Stimulated activated CD8-positive, alpha-beta memory T cell treated with anti-CD3 and anti-CD28 coated beads, Interleukin-12 subunit alpha, Interleukin-12 subunit beta, amount 100 ng/mL, for 24 hours (primary cell): ENCODE measurements around the gene SMCO3.
A peak's percentile ranks its signal among the peaks of the same experiment; 100 is the strongest.
"Not testable (repeated sequence)": the region's sequence is repeated elsewhere in the genome, so short reads cannot be mapped to it uniquely, and the experiment has no call there.

Source experiments
- DNase-seq: peaks from one replicate; pipeline ENCODE4 v3.0.0-alpha.2; 2020; ENCODE audit errors: extremely low read depth

SMCO3 gene

DNA sequence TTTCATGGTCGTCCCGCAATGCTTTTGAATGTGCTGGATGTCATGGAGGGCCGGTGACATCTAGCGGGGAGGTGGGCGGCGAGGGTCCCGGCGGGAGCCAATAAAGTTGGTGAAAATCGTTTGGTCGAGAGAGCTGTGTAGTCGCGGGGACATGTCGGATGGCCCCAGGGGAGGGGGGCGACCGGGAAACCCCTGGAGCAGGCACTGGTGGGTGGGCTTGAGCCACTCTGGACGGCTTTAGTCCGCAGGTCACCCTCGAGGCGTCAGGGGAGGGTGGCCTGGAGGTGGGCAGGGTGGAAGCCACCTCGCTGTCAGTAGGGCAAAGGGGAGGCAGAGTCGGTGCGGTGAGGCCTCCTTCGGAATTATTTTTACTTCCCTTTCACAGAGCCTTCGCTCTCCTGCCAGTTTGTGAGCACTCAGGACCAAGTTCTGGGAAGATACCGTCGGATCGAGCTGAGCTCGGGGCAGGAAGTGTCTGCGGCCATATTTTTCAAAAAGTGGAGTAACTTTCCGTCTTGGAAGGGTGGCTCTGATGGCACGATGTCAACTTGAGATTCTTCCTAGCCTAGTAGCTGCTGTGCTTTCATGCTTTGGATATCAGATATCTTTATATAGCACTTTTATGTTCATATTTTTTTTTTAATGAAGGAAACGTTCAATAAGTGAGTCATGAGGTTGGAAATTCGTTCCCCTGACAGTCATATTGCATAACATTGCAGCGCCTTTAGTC, 38.9 kb downstream of the SMCO3 start:
- no peak for DNase-seq

- peak; percentile 79 for DNase-seq
These were observed 39.7 kb downstream of the SMCO3 start for GRCh38 chr12:14774074-14774905.

DNA sequence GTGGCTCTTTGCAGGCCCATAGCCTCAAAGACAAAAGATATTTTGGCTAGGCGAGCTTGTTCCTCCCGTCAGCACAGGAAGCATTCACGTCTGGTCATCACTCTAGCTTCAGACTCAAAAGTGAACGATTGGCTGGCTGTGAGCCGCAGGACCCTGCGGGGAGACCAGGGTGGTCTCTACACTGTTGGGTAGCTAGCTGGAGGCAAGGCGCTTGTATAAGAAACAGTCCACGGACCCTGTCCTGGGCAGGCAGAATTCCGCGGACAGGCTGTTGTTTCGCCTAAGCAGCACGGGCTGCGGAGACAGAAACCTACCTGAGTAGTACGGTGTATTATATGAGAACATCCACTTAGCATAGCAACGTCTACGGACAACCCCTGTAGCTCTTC, 40.3 kb downstream of the SMCO3 start:
- DNase-seq: no peak

DNA sequence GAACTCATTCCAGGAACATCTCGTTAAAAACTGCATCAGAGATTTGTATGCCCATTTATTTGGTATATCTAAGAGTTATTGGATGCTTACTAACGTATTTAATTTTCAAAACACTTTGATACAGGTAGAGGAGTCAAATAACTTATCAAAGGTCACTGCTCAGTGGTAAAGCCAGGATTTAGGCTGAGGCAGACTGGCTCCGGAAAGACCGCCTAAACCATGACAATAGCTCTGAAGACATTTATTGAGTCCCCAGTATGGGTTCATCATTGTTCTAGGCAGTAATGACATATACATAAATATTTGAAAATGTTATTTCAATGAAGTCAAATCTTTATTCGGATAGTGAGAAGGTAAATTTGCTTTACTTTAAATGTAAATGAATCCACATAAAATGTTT, 41.0 kb downstream of the SMCO3 start:
- no peak for DNase-seq

- DNase-seq: no peak
These were observed 42.3 kb downstream of the SMCO3 start for GRCh38 chr12:14771651-14772137.

DNA sequence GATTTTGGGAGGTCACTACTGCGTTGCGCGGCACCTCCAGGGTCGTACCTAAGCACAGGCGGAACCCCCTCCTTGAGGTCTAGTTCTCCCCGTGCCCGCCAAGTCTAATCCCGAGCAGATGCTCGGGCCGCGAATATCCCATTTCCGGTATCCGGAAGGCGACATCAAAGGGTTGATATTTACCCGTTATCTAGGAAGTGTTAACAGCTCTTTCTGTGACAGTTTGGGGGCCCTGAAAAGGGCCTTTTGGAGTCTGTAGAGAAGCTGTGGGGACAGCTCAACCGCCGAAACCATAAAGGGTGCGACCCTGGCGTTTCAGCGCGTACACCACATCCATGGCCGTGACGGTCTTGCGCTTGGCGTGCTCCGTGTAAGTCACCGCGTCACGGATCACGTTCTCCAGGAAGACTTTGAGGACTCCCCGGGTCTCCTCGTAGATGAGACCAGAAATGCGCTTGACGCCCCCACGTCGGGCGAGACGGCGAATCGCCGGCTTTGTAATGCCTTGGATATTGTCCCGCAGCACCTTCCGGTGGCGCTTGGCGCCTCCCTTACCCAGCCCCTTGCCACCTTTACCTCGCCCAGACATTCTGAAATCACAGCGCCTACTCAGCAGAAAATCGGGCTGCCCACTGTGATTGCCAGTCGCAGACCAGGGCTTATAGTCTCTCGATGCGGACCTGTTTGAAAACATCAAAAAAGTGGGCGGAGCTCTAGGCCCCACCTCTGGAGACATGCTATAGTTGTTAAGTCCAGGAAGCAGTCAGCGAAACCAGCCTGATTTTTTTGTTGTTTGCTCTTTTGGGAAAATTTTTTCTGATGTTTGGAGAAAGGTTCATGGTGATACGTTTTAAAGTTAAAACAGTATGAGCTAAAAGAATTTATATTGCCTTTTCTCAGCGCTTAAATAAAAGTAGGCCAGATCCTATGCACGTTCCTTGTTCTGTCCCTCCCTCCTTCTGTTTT, 43.2 kb downstream of the SMCO3 start:
- DNase-seq: peak; percentile 77

DNA sequence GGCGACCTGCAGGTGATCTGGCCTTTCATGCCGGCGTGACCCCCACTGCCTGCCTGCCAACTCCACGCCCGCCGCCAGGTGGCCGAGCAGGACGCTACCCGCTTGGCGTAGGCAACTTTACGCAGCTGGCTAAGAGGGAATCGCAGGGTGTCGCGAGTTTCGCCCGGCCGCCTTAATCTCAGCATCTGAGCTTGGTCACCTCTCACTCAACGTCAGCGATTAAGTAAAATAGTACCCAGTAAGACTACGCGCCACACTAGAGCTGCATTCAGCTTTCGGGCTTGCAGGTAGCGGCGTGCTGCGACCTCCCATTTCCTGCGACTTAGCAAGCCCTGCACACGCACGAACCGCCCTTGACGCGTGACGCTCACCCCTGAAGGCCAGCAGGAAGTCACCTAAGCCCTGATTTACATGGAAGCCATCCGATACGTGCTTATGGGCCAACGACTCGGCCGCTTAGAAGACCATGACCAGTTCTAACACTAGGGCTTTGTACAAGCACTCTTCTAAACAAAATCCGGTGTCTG, 44.0 kb downstream of the SMCO3 start:
- peak; percentile 70 for DNase-seq

GRCh38 chr12:14769466-14769968, 44.5 kb downstream of the SMCO3 start:
- no peak for DNase-seq

DNA sequence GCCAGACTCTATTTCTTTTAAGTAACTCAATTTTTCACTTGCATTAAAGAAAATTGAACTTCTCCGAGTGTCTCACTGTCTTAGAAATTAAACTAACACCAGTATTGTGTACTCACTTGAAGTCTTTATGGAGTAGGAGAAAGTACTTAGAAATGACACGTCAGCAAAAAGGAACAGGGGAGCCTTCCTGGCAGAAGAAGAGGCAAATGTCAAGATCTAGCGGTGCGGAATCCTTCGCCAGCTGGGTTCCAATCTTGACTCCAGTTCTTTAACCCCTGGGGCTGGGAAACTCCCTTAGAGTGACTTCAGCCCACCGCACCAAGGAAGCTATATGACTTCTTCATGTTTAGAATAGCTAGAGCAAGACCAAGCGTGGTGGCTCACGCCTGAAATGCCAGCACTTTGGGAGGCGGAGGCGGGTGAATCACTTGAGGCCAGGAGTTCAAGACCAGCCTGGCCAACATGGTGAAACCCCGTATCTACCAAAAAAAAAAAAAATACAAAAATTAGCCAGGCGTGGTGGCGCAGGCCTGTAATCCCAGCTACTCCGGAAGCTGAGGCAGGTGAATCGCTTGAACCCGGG, 45.1 kb downstream of the SMCO3 start:
- DNase-seq: no peak

DNA sequence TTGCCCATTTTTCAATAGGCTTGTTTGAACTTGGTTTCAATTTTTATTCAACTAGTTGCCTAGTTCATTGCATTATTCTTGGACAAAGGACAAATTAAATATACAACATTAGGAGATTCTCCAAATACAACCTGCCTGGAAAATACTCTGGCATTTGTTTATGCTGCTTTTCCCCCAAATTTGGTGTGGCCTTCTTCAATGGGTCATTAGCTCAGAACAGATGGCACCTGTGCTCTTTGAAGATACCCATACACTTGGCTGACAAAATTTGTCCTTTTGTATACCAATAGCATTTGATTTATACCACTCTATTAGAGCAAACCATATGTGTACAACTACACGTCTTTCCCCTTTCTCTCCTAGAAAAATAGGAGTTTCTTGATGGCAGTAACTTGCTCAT, 46.4 kb downstream of the SMCO3 start:
- DNase-seq: no peak

DNA sequence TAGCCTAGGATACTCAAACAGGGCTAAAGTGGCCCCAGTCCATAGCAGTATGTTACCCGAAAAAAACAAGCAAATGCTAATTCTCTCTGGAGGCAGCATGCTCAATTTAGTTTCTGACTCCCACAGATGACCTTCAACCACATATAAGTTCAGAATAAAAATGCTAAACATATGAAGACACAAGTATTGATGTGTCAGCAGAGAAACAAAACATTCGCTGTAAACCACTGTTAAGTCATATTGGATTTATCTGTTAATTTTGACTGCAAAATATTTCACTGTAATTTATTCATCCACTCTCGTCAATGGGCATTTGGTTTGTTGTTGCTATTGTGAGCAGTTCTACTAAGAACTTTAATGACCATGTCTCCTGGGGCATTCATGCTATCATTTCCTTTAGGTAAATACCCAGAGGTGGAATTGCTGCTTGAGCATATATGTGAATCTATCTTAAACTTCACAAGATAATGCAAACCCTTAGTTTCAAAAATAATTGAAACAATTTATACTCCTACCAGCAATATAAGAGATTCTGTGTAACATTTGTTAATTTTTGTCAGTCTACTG, 47.2 kb downstream of the SMCO3 start:
- no peak for DNase-seq

DNA sequence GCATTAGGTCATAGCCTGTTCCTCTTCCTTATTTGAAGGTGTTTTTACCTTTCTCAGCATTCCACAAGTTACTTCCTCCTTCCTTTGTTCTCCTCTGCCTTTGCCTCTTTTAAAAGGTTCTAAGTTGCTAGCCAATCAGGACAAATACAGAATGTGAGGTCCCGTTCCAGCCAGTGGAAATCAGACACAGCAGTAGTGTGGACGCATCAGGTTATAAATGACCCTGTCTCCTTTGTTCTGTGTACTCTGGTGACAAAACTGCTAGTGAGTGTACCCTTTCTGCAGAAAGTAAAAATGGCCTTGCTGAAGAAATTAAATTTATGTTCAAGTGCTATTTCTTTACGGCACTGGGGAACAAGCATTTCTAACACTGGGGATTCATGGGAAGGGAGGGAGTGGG, 48.0 kb downstream of the SMCO3 start:
- not testable (repeated sequence) for DNase-seq

DNA sequence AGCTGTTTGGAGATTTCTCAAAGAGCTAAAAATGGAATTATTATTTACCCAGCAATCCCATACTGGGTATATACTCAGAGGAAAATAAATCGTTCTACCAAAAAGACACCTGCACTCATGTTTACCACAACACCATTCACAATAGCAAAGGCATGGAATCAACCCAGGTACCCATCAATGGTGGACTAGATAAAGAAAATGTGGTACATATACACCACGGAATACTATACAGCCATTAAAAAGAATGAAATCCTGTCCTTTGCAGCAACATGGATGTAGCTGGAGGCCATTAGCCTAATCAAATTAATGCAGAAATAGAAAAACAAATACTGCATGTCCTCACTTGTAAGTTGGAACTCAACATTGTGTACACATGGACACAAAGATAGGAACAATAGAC, 48.6 kb downstream of the SMCO3 start:
- DNase-seq: no peak

- DNase-seq: not testable (repeated sequence)
These were observed 54.2 kb downstream of the SMCO3 start for GRCh38 chr12:14759711-14760280.

DNA sequence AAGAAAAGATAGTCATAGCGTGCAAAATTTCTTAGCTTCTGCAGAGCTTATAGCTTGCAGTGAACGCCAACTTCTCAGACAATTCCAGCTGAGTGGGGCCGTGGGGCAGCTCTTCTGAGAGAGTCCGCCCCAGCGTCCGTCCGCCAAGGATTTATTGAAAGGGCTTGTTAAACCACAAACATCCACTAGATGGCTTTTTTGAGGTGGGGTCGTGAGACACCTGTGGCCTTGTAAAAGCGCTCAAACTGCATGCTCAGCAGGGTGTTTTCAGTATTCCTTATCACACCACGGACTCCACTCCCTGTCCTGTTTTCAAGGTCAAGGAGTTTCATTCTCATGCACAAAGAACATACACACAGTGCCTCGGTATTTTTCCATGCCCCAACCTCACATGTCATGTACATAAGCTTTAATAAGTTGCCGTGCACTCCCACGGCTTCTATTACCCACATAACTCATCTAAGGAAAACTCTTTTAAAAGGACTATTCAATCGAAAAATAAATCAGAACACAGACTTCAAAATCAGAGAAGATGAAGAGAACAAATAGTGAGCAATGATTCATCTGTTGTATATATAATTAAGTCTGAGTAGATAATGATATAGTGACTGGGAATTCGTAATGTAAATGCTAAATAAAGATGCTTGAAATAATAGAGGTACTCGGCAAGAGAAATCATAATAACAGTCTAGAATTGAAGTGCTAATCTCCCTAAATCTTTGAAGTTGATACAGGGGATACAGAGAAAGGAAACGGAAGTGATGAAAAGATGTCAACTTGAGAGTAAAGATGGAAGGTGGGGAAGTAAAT, 57.4 kb downstream of the SMCO3 start:
- no peak for DNase-seq
